ENCODE results near the gene SLC22A15.
"Not testable (repeated sequence)": the region's sequence is repeated elsewhere in the genome, so short reads cannot be mapped to it uniquely, and the experiment has no call there.

The SLC22A15 gene

GRCh38 chr1:115976062-115976920 lies at the start of gene SLC22A15:
Gene SLC22A15, plus strand, starts transcription at chr1:115976513. Its CDS starts 115 bp downstream, at chr1:115976628.
- DNase-seq: no peak

DNA sequence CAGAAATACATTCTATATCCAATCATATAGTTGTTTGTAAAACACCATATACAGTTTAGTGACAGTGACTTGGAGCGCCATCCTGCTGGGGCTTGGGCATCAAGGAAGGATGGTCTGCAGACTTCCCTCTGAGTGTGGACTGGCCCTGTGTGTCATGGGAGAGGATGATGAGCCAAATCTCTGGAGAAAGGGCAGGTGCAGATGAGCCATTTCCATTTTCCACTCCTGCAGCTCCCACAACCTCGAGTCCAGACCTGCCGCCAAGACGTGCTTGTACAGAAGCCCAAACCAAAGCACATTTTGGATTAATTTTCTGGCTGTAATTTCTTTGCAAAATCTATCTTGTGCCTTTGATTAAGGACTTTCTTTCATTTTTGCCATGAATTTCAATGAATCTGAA lies 48.3 kb upstream of the SLC22A15 start:
- DNase-seq: no peak

- DNase-seq: no peak
These were observed 46.4 kb upstream of the SLC22A15 start for GRCh38 chr1:115929881-115930280.

DNA sequence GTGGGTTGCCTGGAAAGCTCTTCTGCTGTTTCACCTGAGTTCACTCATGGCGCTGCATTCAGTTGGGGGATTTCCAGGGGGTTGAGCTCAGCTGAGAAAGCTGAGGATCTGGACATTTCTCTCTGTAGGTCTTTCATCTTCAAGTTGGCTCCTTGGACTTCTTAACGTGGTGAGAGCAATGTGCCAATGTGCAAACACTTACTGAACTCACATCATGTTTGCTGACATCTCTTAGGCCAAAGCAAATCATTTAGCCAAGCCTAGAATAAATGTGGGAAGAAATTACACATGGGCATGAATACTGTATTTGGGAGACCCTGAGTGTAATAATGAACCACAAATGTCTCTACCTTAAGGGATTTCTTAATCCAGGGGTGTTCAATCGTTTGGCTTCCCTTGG lies 42.7 kb upstream of the SLC22A15 start:
- no peak for DNase-seq

GRCh38 chr1:115939455-115939854 lies 36.9 kb upstream of the SLC22A15 start:
- no peak for DNase-seq

DNA sequence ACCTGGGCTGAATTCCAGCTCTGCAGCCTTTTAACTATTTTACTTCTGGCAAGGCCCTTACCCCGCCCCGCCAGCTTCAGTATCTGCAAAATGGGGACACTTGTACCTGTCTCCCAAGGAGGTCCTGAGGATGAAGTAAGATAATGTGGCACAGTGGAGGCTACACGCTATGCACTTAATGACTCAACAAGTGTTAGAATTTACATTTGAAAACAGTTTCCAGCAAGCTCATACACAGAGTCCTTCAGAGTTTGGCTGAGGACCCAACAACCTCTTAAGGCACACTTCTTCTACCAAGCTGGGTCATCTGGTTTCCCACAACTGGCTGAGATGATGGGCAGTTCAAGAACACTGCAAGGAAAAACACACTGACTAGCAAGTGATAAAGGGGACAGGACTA lies 30.2 kb upstream of the SLC22A15 start:
- no peak for DNase-seq

DNA sequence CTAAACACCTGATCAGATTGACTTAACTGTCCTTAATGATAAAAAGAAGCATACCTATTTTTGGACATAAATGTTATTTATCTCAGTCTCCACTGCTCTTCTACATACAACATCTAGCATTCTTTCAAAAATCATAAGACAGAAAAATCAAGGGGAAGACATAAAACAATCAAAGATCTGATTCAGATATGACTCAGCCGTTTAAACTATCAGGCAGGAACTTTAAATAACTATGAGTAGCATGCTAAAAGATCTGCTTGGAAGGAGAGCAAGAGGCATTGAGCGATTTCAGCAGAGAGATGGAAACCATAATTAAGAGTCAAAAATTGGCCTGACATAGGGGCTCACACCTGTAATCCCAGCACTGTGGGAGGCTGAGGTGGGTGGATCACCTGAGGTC lies 27.2 kb upstream of the SLC22A15 start:
- DNase-seq: no peak

GRCh38 chr1:115951560-115951959 lies 24.8 kb upstream of the SLC22A15 start:
- no peak for DNase-seq

DNA sequence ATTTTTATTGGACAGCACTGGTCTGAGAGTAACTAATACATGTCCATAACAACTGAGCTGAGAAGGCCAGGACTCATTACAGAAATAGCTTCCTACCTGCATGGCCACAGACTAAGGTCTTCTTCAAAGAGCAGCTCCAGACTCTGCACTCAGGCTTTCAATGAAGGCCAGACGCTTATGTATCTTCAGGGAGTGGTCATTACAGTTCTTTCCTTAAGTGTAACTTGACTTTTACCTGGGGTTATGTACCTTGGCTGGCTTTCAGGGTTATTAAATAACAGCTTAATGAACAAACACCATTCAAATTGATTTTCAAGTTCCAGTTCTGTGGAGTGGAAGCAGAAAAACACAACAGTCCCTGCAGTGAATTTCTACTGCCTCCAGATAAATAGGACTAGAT lies 23.8 kb upstream of the SLC22A15 start:
- DNase-seq: no peak

DNA sequence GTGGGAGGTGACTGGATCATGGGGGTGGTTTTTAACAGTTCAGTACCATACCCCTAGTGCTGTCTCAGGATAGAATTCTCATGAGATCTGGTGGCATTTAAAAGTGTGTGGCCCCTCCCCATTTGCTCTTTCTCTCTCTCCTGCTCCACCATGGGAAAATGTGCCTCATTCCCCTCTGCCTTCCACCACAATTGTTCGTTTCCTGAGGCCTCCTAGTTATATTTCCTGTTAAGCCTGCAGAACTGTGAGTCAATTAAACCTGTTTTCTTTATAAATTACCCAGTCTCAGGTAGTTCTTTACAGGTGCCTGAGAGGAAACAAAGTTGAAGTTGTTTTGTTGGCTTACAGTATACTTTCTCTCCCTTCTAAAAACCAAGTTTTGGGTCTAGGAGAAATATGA lies 23.1 kb upstream of the SLC22A15 start:
- DNase-seq: no peak

DNA sequence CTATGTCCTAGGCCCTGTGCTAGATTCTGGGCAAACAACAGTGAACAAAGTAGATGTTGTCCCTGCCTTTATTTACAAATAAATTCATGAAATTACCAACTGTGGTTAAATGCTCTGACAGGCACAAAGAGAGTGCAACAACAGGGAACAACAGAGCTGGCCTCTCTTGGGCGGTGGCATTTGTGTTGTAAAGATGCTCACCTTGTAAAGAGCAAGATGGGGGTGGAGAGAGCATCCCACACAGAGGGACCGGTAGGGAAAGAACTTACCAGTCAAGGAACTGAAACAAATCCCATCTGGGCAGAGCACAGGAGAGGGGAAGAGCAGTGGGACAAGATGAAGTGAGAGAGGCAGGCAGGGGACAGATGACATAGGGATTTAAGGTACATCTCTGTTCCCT lies 21.6 kb upstream of the SLC22A15 start:
- no peak for DNase-seq

DNA sequence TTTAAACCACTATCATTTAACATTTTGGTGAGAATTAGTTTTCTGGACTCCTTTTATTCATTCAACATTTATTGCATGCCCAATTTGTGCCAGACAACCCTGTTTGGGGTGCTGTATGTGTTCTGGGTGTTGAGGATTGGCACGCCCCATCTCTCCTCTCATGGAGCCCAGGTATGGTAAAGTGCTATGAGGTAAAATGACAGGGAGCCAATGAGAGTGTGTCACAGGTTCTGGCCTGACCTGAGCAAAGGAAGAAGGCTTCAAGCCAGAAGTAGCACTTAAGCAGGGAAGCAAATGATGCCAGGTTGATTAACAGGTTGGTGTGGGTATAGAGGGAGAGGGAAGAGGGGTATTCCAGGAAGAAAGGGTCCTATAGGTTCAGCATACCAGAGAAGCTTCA lies 21.1 kb upstream of the SLC22A15 start:
- no peak for DNase-seq

GRCh38 chr1:115958866-115959265 lies 17.4 kb upstream of the SLC22A15 start:
- no peak for DNase-seq

DNA sequence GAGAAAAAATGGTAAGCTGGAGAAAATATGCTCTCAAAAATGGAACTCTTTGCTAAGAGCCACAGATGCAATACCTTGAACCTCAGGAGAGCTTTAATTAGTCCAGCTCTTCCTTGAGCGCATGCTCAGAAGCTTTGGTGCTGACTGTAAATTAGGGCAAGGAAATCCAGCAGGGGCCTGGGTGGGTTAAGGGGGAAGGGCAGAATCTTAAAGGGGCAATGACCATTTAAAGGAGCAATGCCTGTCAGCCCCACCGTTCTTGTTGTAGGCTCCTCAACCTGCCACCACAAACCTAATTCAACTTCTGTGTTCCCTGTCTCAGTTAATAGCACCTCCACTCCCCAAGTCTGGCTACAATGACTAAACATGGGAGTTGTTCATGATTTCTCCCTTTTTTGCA lies 6.8 kb upstream of the SLC22A15 start:
- DNase-seq: no peak

- not testable (repeated sequence) for DNase-seq
These were observed 4.5 kb upstream of the SLC22A15 start for GRCh38 chr1:115971778-115972177.

DNA sequence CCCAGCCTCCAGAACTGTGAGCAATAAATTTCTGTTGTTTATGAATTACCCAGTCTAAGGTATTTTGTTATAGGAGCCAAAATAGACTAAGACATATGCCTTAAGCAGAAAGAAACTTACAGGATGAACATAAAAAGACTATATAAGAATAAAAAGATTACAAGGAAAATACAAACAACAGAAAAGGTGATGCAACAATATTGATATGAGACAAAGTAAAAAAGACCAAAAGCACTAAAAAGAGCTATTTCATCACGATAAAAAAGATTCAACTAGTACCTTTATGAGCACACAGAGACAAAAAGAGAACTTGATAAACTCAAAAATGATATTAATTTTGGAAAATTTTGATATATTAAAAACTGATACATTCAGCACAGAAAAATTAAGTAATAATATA lies 3.2 kb upstream of the SLC22A15 start:
- no peak for DNase-seq

GRCh38 chr1:115975569-115976061 lies 698 bp upstream of the SLC22A15 start:
- no peak for DNase-seq

- DNase-seq: no peak
These were observed 697 bp downstream of the SLC22A15 start for GRCh38 chr1:115976921-115977498.

DNA sequence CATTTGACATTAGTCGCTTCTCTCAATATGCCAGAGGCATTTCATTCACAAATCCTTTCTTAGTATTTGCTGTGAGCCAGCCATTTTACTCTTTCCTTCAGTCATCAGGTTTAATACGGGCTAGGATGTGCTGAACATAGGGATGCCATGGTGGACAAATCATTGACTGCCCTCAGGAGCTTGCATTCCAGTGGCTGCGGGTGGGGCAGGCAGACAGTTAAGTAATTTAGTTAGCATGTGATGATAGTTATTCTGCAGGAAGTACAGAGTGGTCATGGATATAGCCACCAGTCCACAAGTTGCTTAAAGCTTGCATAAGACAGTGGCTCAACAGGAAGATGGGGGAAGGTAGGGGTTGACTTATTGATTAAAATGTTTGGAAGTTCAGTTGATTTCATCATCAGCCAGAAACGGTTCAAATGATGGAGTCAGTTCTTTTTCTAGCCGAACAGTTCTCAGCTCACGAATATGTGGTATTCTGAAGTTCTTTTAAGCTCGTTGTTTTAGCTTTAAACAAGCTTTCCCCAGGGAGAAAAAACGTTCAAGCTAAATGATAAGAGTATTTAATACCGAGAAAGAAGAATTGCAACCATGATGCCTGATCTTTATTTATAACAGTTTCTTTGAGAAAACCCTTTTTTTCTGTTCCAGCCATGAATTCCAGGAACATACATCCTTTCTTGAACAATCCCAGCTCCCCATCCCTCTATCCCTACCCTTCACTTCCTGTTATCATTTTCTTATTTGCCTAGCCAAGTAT lies 1.4 kb downstream of the SLC22A15 start:
- no peak for DNase-seq

GRCh38 chr1:115978292-115978941 lies 2.1 kb downstream of the SLC22A15 start:
- DNase-seq: no peak

DNA sequence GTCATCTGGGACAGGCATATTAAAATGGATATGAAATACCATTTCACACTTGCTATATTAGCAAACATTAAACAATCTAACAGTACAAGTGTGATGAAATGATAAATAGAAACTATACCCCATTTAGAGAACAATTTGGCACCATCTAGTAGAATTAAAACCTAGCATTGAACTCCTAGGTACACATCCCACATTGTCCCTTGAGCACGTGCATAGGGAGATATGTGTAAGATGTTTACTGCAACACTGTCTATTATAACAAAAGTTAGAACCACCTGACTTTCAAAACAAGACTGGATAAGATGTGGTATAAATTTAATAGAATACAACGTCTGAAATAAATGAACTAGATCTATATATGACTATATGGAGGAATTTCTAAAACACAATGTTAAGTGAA lies 3.8 kb downstream of the SLC22A15 start:
- no peak for DNase-seq

- DNase-seq: no peak
These were observed 5.0 kb downstream of the SLC22A15 start for GRCh38 chr1:115980998-115981993.
